ENCODE measurements around the gene APCDD1L. TPM values are rescaled to one million over a fixed set of nuclear protein-coding genes. Genes with fewer than 3 reads are reported as not detected.

APCDD1L gene
- total RNA-seq, 2 experiments from 2014 or later: not detected

GRCh38 chr20:58497076-58497641 lies 18.0 kb downstream of the APCDD1L start:
- TF ChIP-seq CTCF (IDR thresholded peaks at IDR 0.05): no peak
- Mint-ChIP-seq H3K27ac (no peak overlapping the region), H3K4me1 (ENCODE audit: low read depth) (no peaks in the 10 kb centered on the region), H3K36me3 (ENCODE audit: low read depth) (no peaks in the 10 kb centered on the region), H3K4me3 (no peak overlapping the region), H3K9me3 (peaks cover 5% of the 10 kb centered on the region), H3K27me3 (peaks cover 9% of the 10 kb centered on the region)
- ChIA-PET POLR2A (no interaction called here), CTCF (no interaction called here)
- no peaks in the 10 kb centered on the region for H3K36me3 ChIP-seq (ENCODE audit: insufficient read depth, low read length)
- intact Hi-C loops (cut with DNase I, micrococcal nuclease): no loop called here
- no peaks in the 10 kb centered on the region for H3K27me3 ChIP-seq (ENCODE audit: control insufficient read depth in 1 of 2, insufficient read depth in 2 of 2, low read length in 2 of 2)
- ATAC-seq (ENCODE audit: poor library complexity): no peak
- H3K4me3 ChIP-seq (ENCODE audit: low read length): no peak overlapping the region
- H3K9me3 ChIP-seq (ENCODE audit: control insufficient read depth in 1 of 2, insufficient read depth in 1 of 2, low read length in 2 of 2): no peaks in the 10 kb centered on the region
- no peaks in the 10 kb centered on the region for H3K4me1 ChIP-seq (ENCODE audit: insufficient read depth, low read length)
- no peak for DNase-seq
- no peak overlapping the region for H3K27ac ChIP-seq (ENCODE audit: low read depth in 1 of 2, low read length in 2 of 2)

GRCh38 chr20:58496429-58496769 lies 18.8 kb downstream of the APCDD1L start:
- no peak overlapping the region for H3K4me3 Mint-ChIP-seq
- H3K27ac Mint-ChIP-seq: no peak overlapping the region
- CTCF ChIA-PET: no interaction called here

GRCh38 chr20:58495623-58496428 lies 19.4 kb downstream of the APCDD1L start:
- H3K4me3 Mint-ChIP-seq: no peak overlapping the region
- H3K27ac Mint-ChIP-seq: no peak overlapping the region
- no peaks in the 10 kb centered on the region for H3K9me3 Mint-ChIP-seq
- DNase-seq: no peak
- Histone ChIP-seq H3K36me3 (ENCODE audit: insufficient read depth, low read length) (no peaks in the 10 kb centered on the region), H3K27me3 (ENCODE audit: control insufficient read depth in 1 of 2, insufficient read depth in 2 of 2, low read length in 2 of 2) (no peaks in the 10 kb centered on the region), H3K27ac (ENCODE audit: low read depth in 1 of 2, low read length in 2 of 2) (no peak overlapping the region), H3K4me1 (ENCODE audit: insufficient read depth, low read length) (no peaks in the 10 kb centered on the region), H3K9me3 (ENCODE audit: control insufficient read depth in 1 of 2, insufficient read depth in 1 of 2, low read length in 2 of 2) (no peaks in the 10 kb centered on the region), H3K4me3 (ENCODE audit: low read length) (no peak overlapping the region)
- TF ChIP-seq CTCF (IDR thresholded peaks at IDR 0.05): no peak
- ATAC-seq (ENCODE audit: poor library complexity): no peak
- peaks cover 9% of the 10 kb centered on the region for H3K27me3 Mint-ChIP-seq
- intact Hi-C loops (cut with DNase I, micrococcal nuclease): no loop called here
- H3K36me3 Mint-ChIP-seq (ENCODE audit: low read depth): no peaks in the 10 kb centered on the region
- ChIA-PET CTCF (no interaction called here), POLR2A (no interaction called here)
- no peaks in the 10 kb centered on the region for H3K4me1 Mint-ChIP-seq (ENCODE audit: low read depth)

More at GRCh38 chr20:58496429-58496769, 18.8 kb downstream of the APCDD1L start:
- ATAC-seq (ENCODE audit: poor library complexity): no peak
- Mint-ChIP-seq H3K27me3 (peaks cover 9% of the 10 kb centered on the region), H3K4me1 (ENCODE audit: low read depth) (no peaks in the 10 kb centered on the region), H3K9me3 (peaks cover under 1% of the 10 kb centered on the region), H3K36me3 (ENCODE audit: low read depth) (no peaks in the 10 kb centered on the region)
- Histone ChIP-seq H3K36me3 (ENCODE audit: insufficient read depth, low read length) (no peaks in the 10 kb centered on the region), H3K27ac (ENCODE audit: low read depth in 1 of 2, low read length in 2 of 2) (no peak overlapping the region), H3K9me3 (ENCODE audit: control insufficient read depth in 1 of 2, insufficient read depth in 1 of 2, low read length in 2 of 2) (no peaks in the 10 kb centered on the region), H3K27me3 (ENCODE audit: control insufficient read depth in 1 of 2, insufficient read depth in 2 of 2, low read length in 2 of 2) (no peaks in the 10 kb centered on the region), H3K4me3 (ENCODE audit: low read length) (no peak overlapping the region), H3K4me1 (ENCODE audit: insufficient read depth, low read length) (no peaks in the 10 kb centered on the region)
- POLR2A ChIA-PET: no interaction called here
- intact Hi-C loops (cut with DNase I, micrococcal nuclease): no loop called here
- DNase-seq: no peak
- TF ChIP-seq CTCF (IDR thresholded peaks at IDR 0.05): no peak

Data from CD4-positive, alpha-beta T cell (primary cell).